ENCODE data around the gene FAM43A.

FAM43A gene

DNA sequence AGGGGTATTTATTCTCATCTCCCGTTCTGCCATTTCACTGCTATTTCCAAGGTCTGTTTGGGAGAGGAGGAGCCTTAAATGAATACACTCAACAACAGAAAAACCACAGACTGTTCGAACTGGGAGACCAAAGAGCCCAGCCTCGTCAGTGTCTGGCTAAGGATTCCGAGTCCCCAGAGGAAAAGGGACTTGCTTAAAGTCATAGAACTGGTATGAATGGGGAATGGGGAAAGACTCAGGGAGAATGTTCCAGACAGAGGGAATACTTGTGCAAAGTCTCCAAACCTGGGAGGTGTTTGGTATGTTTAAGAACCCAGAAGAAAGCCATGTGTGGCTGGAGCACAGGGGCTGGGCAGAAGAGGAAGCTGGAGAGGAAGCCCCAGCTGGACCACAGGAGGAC is 46.9 kb downstream of the FAM43A start:
- Histone ChIP-seq H3K27me3 (ENCODE audit: control insufficient read depth in 5 of 5, insufficient read depth in 4 of 5, low read length in 5 of 5) (peaks cover 0 to 25% (median 4%) of the 10 kb centered on the region in 5 donors), H3K27ac (ENCODE audit: low read depth, low read length) (no peak overlapping the region), H3K9ac (ENCODE audit: low read length in 5 of 5) (no peak overlapping the region), H3K36me3 (ENCODE audit: control insufficient read depth in 5 of 5, insufficient read depth in 5 of 5, low read length in 5 of 5) (no peaks in the 10 kb centered on the region), H3K4me3 (ENCODE audit: low read depth in 1 of 5, low read length in 5 of 5) (no peak overlapping the region), H3K4me1 (ENCODE audit: control insufficient read depth in 5 of 5, insufficient read depth in 5 of 5, low read length in 5 of 5) (peaks cover 0 to 7% (median 3%) of the 10 kb centered on the region in 5 donors), H3K9me3 (ENCODE audit: control insufficient read depth in 5 of 5, low read length in 5 of 5) (peaks cover 0 to 8% (median 6%) of the 10 kb centered on the region in 5 donors)

DNA sequence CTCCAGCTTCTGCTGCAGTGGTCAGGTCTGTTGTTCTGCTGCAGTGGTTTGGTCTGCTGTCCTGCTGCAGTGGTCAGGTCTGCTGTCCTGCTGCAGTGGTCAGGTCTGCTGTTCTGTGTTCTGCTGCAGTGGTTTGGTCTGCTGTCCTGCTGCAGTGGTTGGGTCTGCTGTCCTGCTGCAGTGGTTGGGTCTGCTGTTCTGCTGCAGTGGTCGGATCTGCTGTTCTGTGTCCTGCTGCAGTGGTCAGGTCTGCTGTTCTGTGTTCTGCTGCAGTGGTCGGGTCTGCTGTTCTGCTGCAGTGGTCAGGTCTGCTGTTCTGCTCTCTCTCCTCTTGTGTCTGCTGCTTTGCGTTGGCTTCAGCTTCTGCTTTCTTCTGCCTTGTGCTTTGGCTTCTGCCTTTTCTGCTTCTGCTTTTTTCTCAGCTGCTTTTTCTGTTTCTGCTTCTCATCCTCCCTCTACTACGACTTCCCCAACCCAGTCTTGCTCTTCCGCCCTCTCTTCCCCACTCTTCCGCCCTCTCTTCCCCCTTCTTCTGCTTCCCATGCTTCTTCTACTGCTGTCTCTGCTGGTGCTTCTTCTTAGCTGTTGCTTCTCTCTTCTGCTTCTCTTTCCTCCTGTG is 50.7 kb downstream of the FAM43A start:
- Histone ChIP-seq H3K9ac (ENCODE audit: low read length in 5 of 5) (no peak overlapping the region), H3K27ac (ENCODE audit: low read depth, low read length) (no peak overlapping the region), H3K27me3 (ENCODE audit: control insufficient read depth in 5 of 5, insufficient read depth in 4 of 5, low read length in 5 of 5) (peaks cover 0 to 19% (median 8%) of the 10 kb centered on the region in 5 donors), H3K36me3 (ENCODE audit: control insufficient read depth in 5 of 5, insufficient read depth in 5 of 5, low read length in 5 of 5) (no peaks in the 10 kb centered on the region), H3K4me1 (ENCODE audit: control insufficient read depth in 5 of 5, insufficient read depth in 5 of 5, low read length in 5 of 5) (peaks cover 2 to 27% (median 10%) of the 10 kb centered on the region in 5 donors), H3K9me3 (ENCODE audit: control insufficient read depth in 5 of 5, low read length in 5 of 5) (peaks cover 0 to 8% (median 6%) of the 10 kb centered on the region in 5 donors), H3K4me3 (ENCODE audit: low read depth in 1 of 5, low read length in 5 of 5) (no peak overlapping the region)

DNA sequence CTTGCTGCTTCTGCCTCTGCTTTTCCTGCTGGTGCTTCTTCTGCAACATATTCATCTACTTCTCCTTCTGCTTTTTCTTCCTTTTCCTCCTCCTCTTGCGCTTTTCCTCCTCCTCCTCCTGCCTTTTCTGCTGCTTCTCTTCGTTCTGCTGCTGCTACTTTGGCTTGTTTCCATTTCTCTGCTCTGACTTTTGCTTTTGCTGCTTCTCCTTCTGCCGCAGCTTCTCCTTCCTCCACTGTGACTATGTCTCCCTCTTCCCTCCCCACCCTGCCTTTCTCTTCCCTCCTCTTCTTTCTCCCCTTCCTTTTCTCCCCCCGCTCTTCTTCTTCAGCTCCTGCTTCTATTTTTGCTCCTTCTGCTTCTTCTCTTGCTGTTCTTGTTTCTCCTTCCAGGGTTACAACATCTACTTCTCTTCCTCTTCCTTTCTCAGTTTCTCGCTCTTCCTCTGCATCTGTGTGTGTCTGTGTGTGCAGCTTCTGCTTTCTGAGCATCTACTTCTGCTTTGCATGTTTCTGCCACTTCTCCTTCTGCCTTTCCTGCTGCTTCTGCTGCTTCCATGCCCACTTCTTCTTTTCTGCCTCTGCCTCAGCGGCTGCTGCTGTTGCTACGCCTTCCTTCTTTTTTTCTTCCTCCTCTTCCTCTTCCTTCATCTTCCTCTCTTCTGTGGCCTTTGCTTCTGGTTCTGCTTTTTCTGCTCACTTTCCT is 51.4 kb downstream of the FAM43A start:
- Histone ChIP-seq H3K27me3 (ENCODE audit: control insufficient read depth in 5 of 5, insufficient read depth in 4 of 5, low read length in 5 of 5) (peaks cover 0 to 21% (median 8%) of the 10 kb centered on the region in 5 donors), H3K4me3 (ENCODE audit: low read depth in 1 of 5, low read length in 5 of 5) (no peak overlapping the region), H3K27ac (ENCODE audit: low read depth, low read length) (no peak overlapping the region), H3K36me3 (ENCODE audit: control insufficient read depth in 5 of 5, insufficient read depth in 5 of 5, low read length in 5 of 5) (no peaks in the 10 kb centered on the region), H3K4me1 (ENCODE audit: control insufficient read depth in 5 of 5, insufficient read depth in 5 of 5, low read length in 5 of 5) (peaks cover 2 to 29% (median 10%) of the 10 kb centered on the region in 5 donors), H3K9ac (ENCODE audit: low read length in 5 of 5) (no peak overlapping the region), H3K9me3 (ENCODE audit: control insufficient read depth in 5 of 5, low read length in 5 of 5) (peaks cover 0 to 8% (median 6%) of the 10 kb centered on the region in 5 donors)
